Measurements from ENCODE around the gene PPT2. TPM values are rescaled to one million over a fixed set of nuclear protein-coding genes. Genes with fewer than 3 reads are reported as not detected.

PPT2 gene
- total and polyA plus RNA-seq, 2 of the 13 experiments (the other 11 are each of a cell fraction or from before 2014, with no cell fraction given), result 39.2 to 61.8 TPM

DNA sequence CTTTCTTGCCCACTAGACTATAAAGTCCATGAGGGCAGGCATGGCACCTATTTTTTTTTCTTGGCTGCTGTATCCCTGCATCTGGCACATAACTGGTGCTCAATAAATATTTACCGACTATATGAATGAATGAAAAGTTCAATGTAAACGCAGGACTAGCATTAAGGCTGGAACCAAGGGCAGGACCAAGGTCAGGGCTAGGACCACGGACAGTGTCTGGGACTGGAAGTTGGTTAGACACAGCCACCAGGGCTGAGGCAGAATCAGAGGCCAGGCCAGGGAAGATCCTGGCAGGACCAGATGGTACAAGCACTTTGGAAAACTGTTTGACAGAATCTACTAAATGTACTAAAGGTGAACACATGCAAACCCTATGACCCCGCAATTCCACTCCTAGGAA, 48.5 kb upstream of the PPT2 start (continued):
- no peak for TF ChIP-seq DZIP1 (CRISPR knock-in tag; IDR thresholded peaks at IDR 0.05)
- TF ChIP-seq EHMT2 (IDR thresholded peaks at IDR 0.05; ENCODE audit: borderline replicate concordance, low read depth, low read length), result no peak
- no peak for TF ChIP-seq FOXP1 (IDR thresholded peaks at IDR 0.05)
- no peak for TF ChIP-seq FOXP1 (CRISPR knock-in tag; IDR thresholded peaks at IDR 0.05)
- TF ChIP-seq CHCHD3 (CRISPR knock-in tag; IDR thresholded peaks at IDR 0.05), result no peak
- no peak for TF ChIP-seq CENPT (CRISPR knock-in tag; IDR thresholded peaks at IDR 0.05; ENCODE audit: low read depth)
- no peak for TF ChIP-seq ARID4A (CRISPR knock-in tag; IDR thresholded peaks at IDR 0.05; ENCODE audit: borderline replicate concordance)
- TF ChIP-seq TCF12 (IDR thresholded peaks at IDR 0.05), result no peak
- TF ChIP-seq TCF12 (CRISPR knock-in tag; IDR thresholded peaks at IDR 0.05), result no peak
- TF ChIP-seq ZNF766 (CRISPR knock-in tag; IDR thresholded peaks at IDR 0.05; ENCODE audit: borderline replicate concordance), result no peak
- TF ChIP-seq, protein P1, sequence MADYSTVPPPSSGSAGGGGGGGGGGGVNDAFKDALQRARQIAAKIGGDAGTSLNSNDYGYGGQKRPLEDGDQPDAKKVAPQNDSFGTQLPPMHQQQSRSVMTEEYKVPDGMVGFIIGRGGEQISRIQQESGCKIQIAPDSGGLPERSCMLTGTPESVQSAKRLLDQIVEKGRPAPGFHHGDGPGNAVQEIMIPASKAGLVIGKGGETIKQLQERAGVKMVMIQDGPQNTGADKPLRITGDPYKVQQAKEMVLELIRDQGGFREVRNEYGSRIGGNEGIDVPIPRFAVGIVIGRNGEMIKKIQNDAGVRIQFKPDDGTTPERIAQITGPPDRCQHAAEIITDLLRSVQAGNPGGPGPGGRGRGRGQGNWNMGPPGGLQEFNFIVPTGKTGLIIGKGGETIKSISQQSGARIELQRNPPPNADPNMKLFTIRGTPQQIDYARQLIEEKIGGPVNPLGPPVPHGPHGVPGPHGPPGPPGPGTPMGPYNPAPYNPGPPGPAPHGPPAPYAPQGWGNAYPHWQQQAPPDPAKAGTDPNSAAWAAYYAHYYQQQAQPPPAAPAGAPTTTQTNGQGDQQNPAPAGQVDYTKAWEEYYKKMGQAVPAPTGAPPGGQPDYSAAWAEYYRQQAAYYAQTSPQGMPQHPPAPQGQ (CRISPR knock-in tag; IDR thresholded peaks at IDR 0.05; ENCODE audit: borderline replicate concordance), result no peak
- no peak for TF ChIP-seq SAP130 (CRISPR knock-in tag; IDR thresholded peaks at IDR 0.05; ENCODE audit: low read depth)
- TF ChIP-seq IRX3 (CRISPR knock-in tag; IDR thresholded peaks at IDR 0.05; ENCODE audit: borderline replicate concordance, low read depth), result no peak
- TF ChIP-seq, protein P2, sequence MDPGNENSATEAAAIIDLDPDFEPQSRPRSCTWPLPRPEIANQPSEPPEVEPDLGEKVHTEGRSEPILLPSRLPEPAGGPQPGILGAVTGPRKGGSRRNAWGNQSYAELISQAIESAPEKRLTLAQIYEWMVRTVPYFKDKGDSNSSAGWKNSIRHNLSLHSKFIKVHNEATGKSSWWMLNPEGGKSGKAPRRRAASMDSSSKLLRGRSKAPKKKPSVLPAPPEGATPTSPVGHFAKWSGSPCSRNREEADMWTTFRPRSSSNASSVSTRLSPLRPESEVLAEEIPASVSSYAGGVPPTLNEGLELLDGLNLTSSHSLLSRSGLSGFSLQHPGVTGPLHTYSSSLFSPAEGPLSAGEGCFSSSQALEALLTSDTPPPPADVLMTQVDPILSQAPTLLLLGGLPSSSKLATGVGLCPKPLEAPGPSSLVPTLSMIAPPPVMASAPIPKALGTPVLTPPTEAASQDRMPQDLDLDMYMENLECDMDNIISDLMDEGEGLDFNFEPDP (CRISPR knock-in tag; conservative IDR thresholded peaks at IDR 0.05), result no peak
- TF ChIP-seq RFXANK (CRISPR knock-in tag; IDR thresholded peaks at IDR 0.05), result no peak
- TF ChIP-seq ZNF720 (CRISPR knock-in tag; IDR thresholded peaks at IDR 0.05), result 0 out of 2 replicates have a peak, but pooled peaks have one; percentile 84
- no peak for TF ChIP-seq ZNF343 (CRISPR knock-in tag; IDR thresholded peaks at IDR 0.05)
- TF ChIP-seq, protein P3, sequence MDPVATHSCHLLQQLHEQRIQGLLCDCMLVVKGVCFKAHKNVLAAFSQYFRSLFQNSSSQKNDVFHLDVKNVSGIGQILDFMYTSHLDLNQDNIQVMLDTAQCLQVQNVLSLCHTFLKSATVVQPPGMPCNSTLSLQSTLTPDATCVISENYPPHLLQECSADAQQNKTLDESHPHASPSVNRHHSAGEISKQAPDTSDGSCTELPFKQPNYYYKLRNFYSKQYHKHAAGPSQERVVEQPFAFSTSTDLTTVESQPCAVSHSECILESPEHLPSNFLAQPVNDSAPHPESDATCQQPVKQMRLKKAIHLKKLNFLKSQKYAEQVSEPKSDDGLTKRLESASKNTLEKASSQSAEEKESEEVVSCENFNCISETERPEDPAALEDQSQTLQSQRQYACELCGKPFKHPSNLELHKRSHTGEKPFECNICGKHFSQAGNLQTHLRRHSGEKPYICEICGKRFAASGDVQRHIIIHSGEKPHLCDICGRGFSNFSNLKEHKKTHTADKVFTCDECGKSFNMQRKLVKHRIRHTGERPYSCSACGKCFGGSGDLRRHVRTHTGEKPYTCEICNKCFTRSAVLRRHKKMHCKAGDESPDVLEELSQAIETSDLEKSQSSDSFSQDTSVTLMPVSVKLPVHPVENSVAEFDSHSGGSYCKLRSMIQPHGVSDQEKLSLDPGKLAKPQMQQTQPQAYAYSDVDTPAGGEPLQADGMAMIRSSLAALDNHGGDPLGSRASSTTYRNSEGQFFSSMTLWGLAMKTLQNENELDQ (CRISPR knock-in tag; IDR thresholded peaks at IDR 0.05; ENCODE audit: borderline replicate concordance), result peak; percentile 45; the same call in 1 of the 2 replicates
- no peak for TF ChIP-seq MLLT10 (CRISPR knock-in tag; IDR thresholded peaks at IDR 0.05)
